SK-N-SH (cell line): ENCODE results near the gene CCT2. TPM values are rescaled to one million over a fixed set of nuclear protein-coding genes. Genes with fewer than 3 reads are reported as not detected.

ENCODE experiments used
- CTCF ChIA-PET: fragments of 300-600, 350-600 bp; formaldehyde crosslinking; extraction: SDS; loops from one replicate; lab custom pipeline; 2021; lab: Yijun Ruan, JAX
- POLR2A ChIA-PET: fragments of 350-600 bp; sonication (Branson Sonifier 250); formaldehyde crosslinking; extraction: SDS; loops from one replicate; lab custom pipeline; 2020; ENCODE audit warnings: antibody characterized with exemption, inconsistent platforms; lab: Yijun Ruan, JAX
- DNase-seq: peaks from one replicate; pipeline ENCODE4 v3.0.0; 2012
- H2AFZ ChIP-seq: fragments of 200-600 bp; sonication (generic); 2 replicates; pipeline ENCODE4 v1.8.1; 2016; ENCODE audit warnings: antibody characterized with exemption, mild to moderate bottlenecking, low read depth
- H3F3A ChIP-seq: fragments of 200-600 bp; sonication (generic); replicated peaks from 2 replicates; pipeline ENCODE3; 2016; ENCODE audit warnings: antibody characterized with exemption, mild to moderate bottlenecking; ENCODE audit not compliant: insufficient read depth
- H3K27ac ChIP-seq, 2 experiments: fragments of 200-500 bp in 1 of 2; fragments of 200-600 bp in 1 of 2; sonication (Bioruptor generic) in 1 of 2; sonication (generic), shearing (Covaris generic) in 1 of 2; 2 replicates each; pipeline versions ENCODE4 v1.5.1 to v1.6.1; 2014 to 2016; ENCODE audit warnings: low read depth in 2 of 2, inconsistent platforms in 1 of 2, low read length in 1 of 2, mild to moderate bottlenecking in 1 of 2, mixed read lengths in 1 of 2
- H3K27me3 ChIP-seq: fragments of 200-600 bp; sonication (generic), shearing (Covaris generic); 2 replicates; pipeline ENCODE4 v1.6.1; 2016; ENCODE audit warnings: mixed run types; ENCODE audit not compliant: insufficient read depth
- H3K36me3 ChIP-seq, 2 experiments: fragments of 200-500 bp in 1 of 2; fragments of 200-600 bp in 1 of 2; sonication (Bioruptor generic) in 1 of 2; sonication (generic) in 1 of 2; replicated peaks in 1 of 2; 2 replicates each; pipeline versions ENCODE3 to v1.5.1; 2014 to 2016; ENCODE audit warnings: low read length in 1 of 2, mild to moderate bottlenecking in 1 of 2; ENCODE audit not compliant: insufficient read depth in 2 of 2, control insufficient read depth in 1 of 2
- H3K4me1 ChIP-seq, 2 experiments: fragments of 200-500 bp in 1 of 2; fragments of 200-600 bp in 1 of 2; sonication (Bioruptor generic) in 1 of 2; sonication (generic), shearing (Covaris generic) in 1 of 2; 2 replicates each; pipeline versions ENCODE4 v1.5.1 to v1.6.1; 2014 to 2016; ENCODE audit warnings: low read depth in 1 of 2, low read length in 1 of 2, mixed run types in 1 of 2; ENCODE audit not compliant: insufficient read depth in 2 of 2, control insufficient read depth in 1 of 2
- H3K4me2 ChIP-seq: fragments of 200-600 bp; sonication (generic), shearing (Covaris generic); 2 replicates; pipeline ENCODE4 v1.6.1; 2017; ENCODE audit warnings: mixed run types
- H3K4me3 ChIP-seq, 2 experiments: fragments of 200-500 bp in 1 of 2; fragments of 200-600 bp in 1 of 2; sonication (Bioruptor generic) in 1 of 2; sonication (generic), shearing (Covaris generic) in 1 of 2; 2 replicates each; pipeline versions ENCODE4 v1.5.1 to v1.8.1; 2014 to 2016; ENCODE audit warnings: low read depth in 2 of 2, inconsistent platforms in 1 of 2, low read length in 1 of 2, mild to moderate bottlenecking in 1 of 2, mixed read lengths in 1 of 2, moderate library complexity in 1 of 2
- H3K79me2 ChIP-seq: fragments of 200-600 bp; sonication (generic); 2 replicates; pipeline ENCODE4 v1.8.1; 2017; ENCODE audit warnings: mild to moderate bottlenecking; ENCODE audit not compliant: insufficient read depth
- H3K9ac ChIP-seq: fragments of 200-600 bp; sonication (generic); 2 replicates; pipeline ENCODE4 v1.6.1; 2017; ENCODE audit warnings: mixed run types
- H3K9me2 ChIP-seq: fragments of 200-600 bp; sonication (generic); 2 replicates; pipeline ENCODE4 v1.6.1; 2017; ENCODE audit warnings: mixed run types
- H3K9me3 ChIP-seq: fragments of 200-600 bp; sonication (generic); 2 replicates; pipeline ENCODE4 v1.6.1; 2017; ENCODE audit warnings: mixed run types, mild to moderate bottlenecking, moderate library complexity
- H4K20me1 ChIP-seq: fragments of 200-600 bp; sonication (generic); 2 replicates; pipeline ENCODE4 v1.6.1; 2017; ENCODE audit warnings: mild to moderate bottlenecking, mixed run types; ENCODE audit not compliant: insufficient read depth
- ELF1 ChIP-seq: IDR thresholded peaks from 2 replicates; pipeline ENCODE4 v1.4.0; 2012
- EP300 ChIP-seq, 2 experiments: IDR thresholded peaks; 2 replicates each; pipeline versions ENCODE4 v1.4.0 to v1.6.1; 2012; ENCODE audit warnings: borderline replicate concordance in 1 of 2, low read depth in 1 of 2, low read length in 1 of 2
- EZH2phosphoT487 ChIP-seq: fragments of 200-600 bp; sonication (generic); IDR thresholded peaks from 2 replicates; pipeline ENCODE4 v1.6.1; 2017; ENCODE audit warnings: low read depth, mixed run types, mild to moderate bottlenecking, antibody characterized with exemption, moderate library complexity, borderline replicate concordance
- FOSL2 ChIP-seq: IDR thresholded peaks from 2 replicates; pipeline ENCODE4 v1.4.0; 2012; ENCODE audit warnings: low read depth, mild to moderate bottlenecking, moderate library complexity, borderline replicate concordance
- FOXJ3 ChIP-seq: sonication (generic); formaldehyde crosslinking; IDR thresholded peaks from 2 replicates; pipeline ENCODE4 v1.5.1; 2020; ENCODE audit warnings: mild to moderate bottlenecking, missing genetic modification reagents
- FOXM1 ChIP-seq: IDR thresholded peaks from 2 replicates; pipeline ENCODE4 v1.4.0; 2012; ENCODE audit warnings: low read depth, mild to moderate bottlenecking
- GABPA ChIP-seq: IDR thresholded peaks from 2 replicates; pipeline ENCODE4 v1.4.0; 2012; ENCODE audit warnings: low read depth, mild to moderate bottlenecking
- JUND ChIP-seq: IDR thresholded peaks from 2 replicates; pipeline ENCODE4 v1.4.0; 2012
- NFIC ChIP-seq: IDR thresholded peaks from 2 replicates; pipeline ENCODE4 v1.4.0; 2012; ENCODE audit warnings: borderline replicate concordance
- NRF1 ChIP-seq: IDR thresholded peaks from 2 replicates; pipeline ENCODE4 v1.6.1; 2012; ENCODE audit warnings: low read depth, mild to moderate bottlenecking, low read length
- POLR2AphosphoS5 ChIP-seq: IDR thresholded peaks from 2 replicates; pipeline ENCODE4 v1.6.1; 2012; ENCODE audit warnings: low read depth, low read length
- RCOR1 ChIP-seq: fragments of 150-350 bp; IDR thresholded peaks from 2 replicates; pipeline ENCODE4 v1.6.1; 2017; ENCODE audit warnings: antibody characterized with exemption, low read length
- REST ChIP-seq: IDR thresholded peaks from 2 replicates; pipeline ENCODE4 v1.6.1; 2012; ENCODE audit warnings: mild to moderate bottlenecking, low read depth, low read length, moderate library complexity
- RXRA ChIP-seq: IDR thresholded peaks from 2 replicates; pipeline ENCODE4 v1.4.0; 2012; ENCODE audit warnings: low read depth, mild to moderate bottlenecking, borderline replicate concordance
- SIN3A ChIP-seq: IDR thresholded peaks from 2 replicates; pipeline ENCODE4 v1.6.1; 2012; ENCODE audit warnings: low read depth, mild to moderate bottlenecking, low read length, moderate library complexity, borderline replicate concordance
- TCF12 ChIP-seq: IDR thresholded peaks from 2 replicates; pipeline ENCODE4 v1.4.0; 2012
- USF1 ChIP-seq: IDR thresholded peaks from 2 replicates; pipeline ENCODE4 v1.4.0; 2012; ENCODE audit warnings: low read depth, borderline replicate concordance
- USF2 ChIP-seq: fragments of 150-350 bp; IDR thresholded peaks from 2 replicates; pipeline ENCODE4 v1.6.1; 2017; ENCODE audit warnings: antibody characterized with exemption, low read length, low read depth, borderline replicate concordance
- WGBS: methylation state at CpG from one replicate; pipeline ENCODE4 v1.1.6; 2017; ENCODE audit warnings: low lambda C conversion rate; 5-methylcytosine and 5-hydroxymethylcytosine counted together
- polyA plus RNA-seq, 3 experiments: library from polyadenylated mRNA; depleted of rRNA; stranded (reverse); fragments of >200 nt; gene quantifications; 2 replicates each; pipeline ENCODE4 v1.2.3, GENCODE V29; 2012

The CCT2 gene
- polyA plus RNA-seq, 1 of the 3 experiments (the other 2 are of a cell fraction): 181 TPM

- Histone ChIP-seq H3K27me3 (no peaks in the 10 kb centered on the region), H3K79me2 (peaks cover 60% of the 10 kb centered on the region)
These were observed 22.0 kb upstream of the CCT2 start for GRCh38 chr12:69563166-69563762.

More at GRCh38 chr12:69563166-69563762, 22.0 kb upstream of the CCT2 start:
- Histone ChIP-seq H3K9me3 (no peaks in the 10 kb centered on the region), H3K4me1 (no peaks in the 10 kb centered on the region), H3K36me3 (peaks cover 20 to 40% of the 10 kb centered on the region in 2 experiments), H3K4me3 (no peak overlapping the region), H4K20me1 (no peaks in the 10 kb centered on the region), H3K4me2 (no peak overlapping the region), H3K27ac (no peak overlapping the region), H3F3A (peaks cover 12% of the 10 kb centered on the region), H3K9ac (no peak overlapping the region), H3K9me2 (no peaks in the 10 kb centered on the region), H2AFZ (no peak overlapping the region)
- no peak for TF ChIP-seq JUND
- TF ChIP-seq FOSL2: no peak
- no peak for TF ChIP-seq SIN3A
- TF ChIP-seq FOXM1: no peak
- no peak for TF ChIP-seq EZH2phosphoT487
- no peak for TF ChIP-seq GABPA
- no peak for TF ChIP-seq NRF1
- no peak for TF ChIP-seq RCOR1
- TF ChIP-seq FOXJ3: no peak
- TF ChIP-seq RXRA: no peak
- no peak for TF ChIP-seq REST
- no peak for TF ChIP-seq TCF12
- no peak for TF ChIP-seq USF2
- no peak for TF ChIP-seq USF1
- TF ChIP-seq POLR2AphosphoS5: no peak
- TF ChIP-seq NFIC: no peak
- no peak for TF ChIP-seq EP300 (IDR thresholded peaks at IDR 0.05; ENCODE audit: borderline replicate concordance in 1 of 2, low read depth in 1 of 2, low read length in 1 of 2)
- TF ChIP-seq ELF1: no peak
- WGBS: 97% methylated on average over 2 of the region's 2 CpGs
- no peak for DNase-seq
- CTCF ChIA-PET: interaction anchor here (1.7 to 9.6 kb wide), 3 partner anchors 8 to 205 kb away, joined by 4 to 66 read pairs (median 8); no protein-coding TSS in a partner anchor
- POLR2A ChIA-PET: no interaction called here
